Muscle layer of duodenum (tissue), 2 donors: ENCODE results near the gene MYCN.

Experiments used
- H3K27ac ChIP-seq: one replicate; pipeline ENCODE4 v1.7.0; 2013; ENCODE audit warnings: mild to moderate bottlenecking, low read length
- H3K27me3 ChIP-seq: one replicate; pipeline ENCODE4 v1.7.0; 2013; ENCODE audit warnings: low read depth, mild to moderate bottlenecking, control low read depth, low read length
- H3K36me3 ChIP-seq, 2 donors: one replicate each; pipeline ENCODE4 v1.7.0; 2013; ENCODE audit warnings: low read length in 2 of 2, control low read depth in 1 of 2, mild to moderate bottlenecking in 1 of 2; ENCODE audit not compliant: insufficient read depth in 2 of 2, control insufficient read depth in 1 of 2
- H3K4me1 ChIP-seq, 2 donors: one replicate each; pipeline ENCODE4 v1.7.0; 2013; ENCODE audit warnings: low read length in 2 of 2, mild to moderate bottlenecking in 2 of 2, control low read depth in 1 of 2, moderate library complexity in 1 of 2; ENCODE audit not compliant: insufficient read depth in 2 of 2, control insufficient read depth in 1 of 2
- H3K4me3 ChIP-seq, 2 donors: one replicate each; pipeline ENCODE4 v1.7.0; 2013; ENCODE audit warnings: low read length in 2 of 2, low read depth in 1 of 2, mild to moderate bottlenecking in 1 of 2
- H3K9me3 ChIP-seq, 2 donors: one replicate each; pipeline ENCODE4 v1.7.0; 2013; ENCODE audit warnings: low read length in 2 of 2, control low read depth in 1 of 2, mild to moderate bottlenecking in 1 of 2; ENCODE audit not compliant: control insufficient read depth in 1 of 2
- donor health status: healthy.

The MYCN gene

GRCh38 chr2:15979759-15980604 lies 39.6 kb downstream of the MYCN start:
- Histone ChIP-seq H3K4me3 (no peak overlapping the region), H3K9me3 (no peaks in the 10 kb centered on the region), H3K27me3 (no peaks in the 10 kb centered on the region), H3K36me3 (no peaks in the 10 kb centered on the region), H3K27ac (no peak overlapping the region), H3K4me1 (no peaks in the 10 kb centered on the region)

GRCh38 chr2:15980605-15981098 lies 40.3 kb downstream of the MYCN start:
- Histone ChIP-seq H3K9me3 (no peaks in the 10 kb centered on the region), H3K4me1 (no peaks in the 10 kb centered on the region), H3K27me3 (no peaks in the 10 kb centered on the region), H3K27ac (no peak overlapping the region), H3K4me3 (no peak overlapping the region), H3K36me3 (no peaks in the 10 kb centered on the region)

- Histone ChIP-seq H3K36me3 (no peaks in the 10 kb centered on the region), H3K9me3 (no peaks in the 10 kb centered on the region), H3K27me3 (no peaks in the 10 kb centered on the region), H3K27ac (no peak overlapping the region), H3K4me3 (no peak overlapping the region), H3K4me1 (no peaks in the 10 kb centered on the region)
Measured at GRCh38 chr2:15981646-15982045, 41.3 kb downstream of the MYCN start.

DNA sequence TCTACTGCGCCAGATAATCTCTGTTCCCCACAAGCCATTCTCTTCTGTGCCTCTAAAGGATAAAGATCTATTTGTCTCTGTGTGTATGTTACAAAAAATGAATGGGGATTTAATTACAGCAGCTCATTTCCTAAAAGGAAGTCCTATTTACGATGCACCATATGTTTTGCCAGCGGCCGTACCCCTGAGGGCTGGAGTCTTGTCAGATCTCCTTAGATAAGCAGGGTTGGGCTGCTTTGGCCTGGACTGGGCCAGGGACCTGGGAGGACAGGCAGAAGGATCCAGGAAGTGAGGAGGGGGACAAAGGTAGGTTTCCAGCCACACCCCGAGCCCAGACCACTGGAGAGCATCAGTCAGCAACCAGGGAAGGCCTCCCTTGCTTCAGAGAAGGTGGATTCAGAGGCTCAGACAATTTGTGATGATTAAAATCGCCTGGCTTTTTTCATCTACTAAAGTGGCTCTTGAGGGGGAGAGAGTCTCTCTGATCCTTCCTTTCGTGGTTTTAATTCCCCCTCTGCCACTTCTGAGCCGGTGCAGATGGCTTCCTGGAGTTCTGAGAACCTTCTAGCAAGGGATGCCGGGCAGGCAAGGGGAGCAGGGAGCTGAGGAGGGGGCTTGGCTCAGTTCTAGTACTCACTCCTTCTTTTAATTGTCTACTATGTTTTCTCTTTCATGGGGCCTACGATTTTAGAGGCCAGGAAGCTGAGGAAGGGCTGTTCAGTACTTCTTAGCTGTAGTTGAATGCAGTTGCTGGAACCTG lies 42.1 kb downstream of the MYCN start:
- Histone ChIP-seq H3K4me1 (no peaks in the 10 kb centered on the region), H3K9me3 (no peaks in the 10 kb centered on the region), H3K36me3 (no peaks in the 10 kb centered on the region), H3K27me3 (no peaks in the 10 kb centered on the region), H3K27ac (no peak overlapping the region), H3K4me3 (no peak overlapping the region)

GRCh38 chr2:15983496-15983895 lies 43.1 kb downstream of the MYCN start:
- no peaks in the 10 kb centered on the region for H3K36me3 ChIP-seq
- no peaks in the 10 kb centered on the region for H3K27me3 ChIP-seq
- H3K9me3 ChIP-seq: no peaks in the 10 kb centered on the region
- no peak overlapping the region for H3K27ac ChIP-seq
- no peaks in the 10 kb centered on the region for H3K4me1 ChIP-seq
- H3K4me3 ChIP-seq: no peak overlapping the region

DNA sequence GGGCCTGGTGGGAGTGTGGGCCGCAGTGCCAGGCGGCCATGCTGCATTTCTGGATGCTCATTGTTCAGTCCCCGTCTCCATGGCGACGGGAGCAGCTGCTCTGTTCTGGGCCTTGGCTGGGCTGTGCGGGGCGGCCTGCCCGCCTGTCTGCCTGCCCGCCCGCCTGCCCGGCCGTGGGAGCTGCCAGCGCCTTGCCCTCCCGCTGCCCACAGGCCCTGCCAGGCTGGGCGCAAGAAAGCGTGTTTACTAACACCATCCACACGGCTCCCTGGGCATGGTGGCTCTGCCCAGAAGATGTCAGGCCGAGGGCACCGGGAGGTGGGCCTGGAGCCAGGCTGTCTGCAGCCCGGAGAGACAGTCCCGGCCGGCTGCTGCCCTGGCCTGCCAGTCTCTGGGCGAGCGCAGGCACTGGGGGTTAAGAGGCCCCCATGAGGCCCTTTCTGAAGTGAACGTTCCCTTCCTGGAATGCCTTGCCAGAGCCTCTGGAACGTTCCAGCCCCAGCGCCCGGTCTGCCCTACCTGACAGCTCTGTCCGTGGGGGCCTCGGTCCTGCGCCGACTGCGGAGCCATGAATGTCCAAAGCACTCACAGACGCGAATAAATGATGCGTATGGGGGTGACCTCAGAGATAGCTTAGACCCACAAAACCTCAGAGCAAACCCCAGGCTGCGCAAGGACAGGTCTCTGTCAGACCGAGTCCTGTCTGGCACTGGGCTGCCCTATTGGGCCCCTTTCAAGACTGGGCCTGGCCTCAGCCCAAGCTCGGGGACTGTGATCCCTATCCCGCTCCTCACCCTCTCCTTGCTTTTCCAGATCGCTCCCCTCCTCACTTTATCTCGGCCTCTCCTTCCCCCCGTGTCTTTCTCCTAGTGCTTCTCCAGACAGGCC lies 44.3 kb downstream of the MYCN start:
- Histone ChIP-seq H3K4me3 (no peak overlapping the region), H3K27ac (no peak overlapping the region), H3K36me3 (no peaks in the 10 kb centered on the region), H3K9me3 (no peaks in the 10 kb centered on the region), H3K4me1 (no peaks in the 10 kb centered on the region), H3K27me3 (no peaks in the 10 kb centered on the region)

DNA sequence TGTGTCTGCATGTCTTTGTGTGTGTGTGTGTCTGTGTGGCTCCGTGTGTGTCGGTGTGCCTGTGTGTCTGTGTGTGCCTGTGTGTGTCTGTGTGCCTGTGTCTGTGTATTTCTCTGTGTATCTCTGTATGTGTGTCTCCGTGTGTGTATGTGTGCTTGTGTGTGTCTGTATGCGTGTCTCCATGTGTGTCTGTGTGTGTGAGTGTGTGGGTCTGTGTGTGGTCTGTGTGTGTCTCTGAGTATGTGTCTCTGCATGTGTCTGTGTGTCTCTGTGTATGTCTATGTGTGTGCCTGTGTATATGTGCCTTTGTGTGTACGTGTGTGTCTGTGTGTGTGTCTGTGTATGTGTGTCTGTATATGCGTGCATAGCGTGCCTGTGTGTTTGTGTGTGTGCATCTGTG lies 45.2 kb downstream of the MYCN start:
- Histone ChIP-seq H3K27ac (no peak overlapping the region), H3K36me3 (no peaks in the 10 kb centered on the region), H3K4me3 (no peak overlapping the region), H3K9me3 (no peaks in the 10 kb centered on the region), H3K27me3 (no peaks in the 10 kb centered on the region), H3K4me1 (no peaks in the 10 kb centered on the region)

DNA sequence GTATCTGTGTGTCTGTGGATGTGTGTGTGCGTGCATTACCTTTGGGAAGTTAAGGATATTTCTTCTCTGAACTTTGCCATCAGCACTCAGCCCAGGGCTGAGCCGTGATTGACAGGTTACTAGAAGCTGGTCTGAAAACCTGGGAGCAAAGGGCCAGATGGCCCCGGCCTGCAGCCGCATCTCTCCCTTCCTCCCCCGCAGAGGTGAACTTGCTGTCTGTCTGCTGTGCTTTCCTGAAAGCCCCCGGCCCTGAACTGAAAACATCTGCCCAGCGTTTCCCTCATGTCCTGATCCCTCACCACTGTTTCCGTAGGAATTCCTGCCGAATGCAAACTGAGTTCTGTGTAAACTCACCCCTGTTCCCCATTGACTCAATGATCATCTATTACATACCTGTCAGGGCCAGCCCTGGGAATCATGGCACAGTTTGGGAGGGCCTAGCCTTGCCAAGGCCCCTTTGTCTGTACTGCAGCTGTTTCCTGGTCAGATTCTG lies 45.8 kb downstream of the MYCN start:
- no peaks in the 10 kb centered on the region for H3K9me3 ChIP-seq
- H3K4me1 ChIP-seq: no peaks in the 10 kb centered on the region
- no peak overlapping the region for H3K27ac ChIP-seq
- H3K36me3 ChIP-seq: no peaks in the 10 kb centered on the region
- H3K4me3 ChIP-seq: no peak overlapping the region
- no peaks in the 10 kb centered on the region for H3K27me3 ChIP-seq

GRCh38 chr2:15986644-15987043 lies 46.3 kb downstream of the MYCN start:
- H3K4me3 ChIP-seq: no peak overlapping the region
- H3K9me3 ChIP-seq: no peaks in the 10 kb centered on the region
- H3K27ac ChIP-seq: no peak overlapping the region
- no peaks in the 10 kb centered on the region for H3K36me3 ChIP-seq
- no peaks in the 10 kb centered on the region for H3K27me3 ChIP-seq
- no peaks in the 10 kb centered on the region for H3K4me1 ChIP-seq

DNA sequence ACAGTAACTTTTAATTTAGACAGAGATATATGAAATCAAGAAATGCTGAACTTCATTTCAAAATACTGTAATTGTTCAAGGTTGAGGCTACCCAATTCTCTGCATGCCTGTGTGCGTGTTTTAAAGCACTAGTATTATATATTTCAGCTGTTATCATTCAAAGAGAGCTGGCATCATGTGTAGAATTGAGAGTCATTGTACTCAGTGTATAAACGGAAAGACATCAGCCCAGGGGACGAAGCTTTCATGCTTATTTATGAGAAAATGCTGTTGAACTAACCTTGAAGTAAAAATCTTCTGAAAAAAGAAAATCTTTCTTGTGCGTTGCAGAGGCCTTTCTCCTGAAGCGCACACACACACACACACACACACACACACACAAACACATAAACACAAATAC lies 48.4 kb downstream of the MYCN start:
- Histone ChIP-seq H3K36me3 (no peaks in the 10 kb centered on the region), H3K27me3 (no peaks in the 10 kb centered on the region), H3K9me3 (no peaks in the 10 kb centered on the region), H3K4me3 (no peak overlapping the region), H3K27ac (no peak overlapping the region), H3K4me1 (no peaks in the 10 kb centered on the region)

GRCh38 chr2:15989559-15989958 lies 49.2 kb downstream of the MYCN start:
- no peaks in the 10 kb centered on the region for H3K4me1 ChIP-seq
- no peak overlapping the region for H3K4me3 ChIP-seq
- no peak overlapping the region for H3K27ac ChIP-seq
- no peaks in the 10 kb centered on the region for H3K9me3 ChIP-seq
- no peaks in the 10 kb centered on the region for H3K36me3 ChIP-seq
- H3K27me3 ChIP-seq: no peaks in the 10 kb centered on the region
